Measurements from ENCODE around the gene STAU1. TPM values are rescaled to one million over a fixed set of nuclear protein-coding genes. Genes with fewer than 3 reads are reported as not detected.

STAU1 gene
- total and polyA plus RNA-seq, 2 of the 13 experiments (the other 11 are each of a cell fraction or from before 2014, with no cell fraction given), result 119 to 133 TPM

- TF ChIP-seq ARNTL (CRISPR knock-in tag; IDR thresholded peaks at IDR 0.05) (peak; percentile 66), PITX1 (CRISPR knock-in tag; IDR thresholded peaks at IDR 0.05) (peak; percentile 70; the same call in 1 of the 2 replicates), POLR2A (IDR thresholded peaks at IDR 0.05; ENCODE audit: insufficient read depth in 1 of 2, low read depth in 2 of 2, low read length in 2 of 2) (peak; percentile 51 to 60; a peak in 3 of 4 replicates), BCL3 (CRISPR knock-in tag; IDR thresholded peaks at IDR 0.05) (no peak), NR2C2 (CRISPR knock-in tag; IDR thresholded peaks at IDR 0.05; ENCODE audit: borderline replicate concordance) (no peak; the same call in 1 of the 2 replicates), REXO4 (CRISPR knock-in tag; IDR thresholded peaks at IDR 0.05; ENCODE audit: borderline replicate concordance) (no peak), SIX4 (CRISPR knock-in tag; IDR thresholded peaks at IDR 0.05) (no peak), ZNF672 (CRISPR knock-in tag; IDR thresholded peaks at IDR 0.05) (no peak), ZNF432 (CRISPR knock-in tag; IDR thresholded peaks at IDR 0.05; ENCODE audit: borderline replicate concordance) (no peak), ZNF230 (CRISPR knock-in tag; IDR thresholded peaks at IDR 0.05) (0 out of 2 replicates have a peak, but pooled peaks have one; percentile 34), KIAA2018 (CRISPR knock-in tag; IDR thresholded peaks at IDR 0.05; ENCODE audit: borderline replicate concordance) (no peak), ZBTB46 (CRISPR knock-in tag; IDR thresholded peaks at IDR 0.05; ENCODE audit: borderline replicate concordance) (no peak), ZNF292 (CRISPR knock-in tag; IDR thresholded peaks at IDR 0.05; ENCODE audit: borderline replicate concordance, low read depth) (no peak; the same call in 1 of the 2 replicates), HOXA9 (CRISPR knock-in tag; IDR thresholded peaks at IDR 0.05; ENCODE audit: borderline replicate concordance) (no peak), SRSF1 (optimal IDR thresholded peaks at IDR 0.05; ENCODE audit: low read depth, low read length) (no peak), ZNF232 (CRISPR knock-in tag; IDR thresholded peaks at IDR 0.05; ENCODE audit: borderline replicate concordance) (0 out of 2 replicates have a peak, but pooled peaks have one; percentile 0), ZNF30 (CRISPR knock-in tag; IDR thresholded peaks at IDR 0.05) (no peak)
Observed at GRCh38 chr20:49186535-49187329, 1.4 kb downstream of the STAU1 start (continued).
